ENCODE data around the gene CNTNAP4. TPM values are rescaled to one million over a fixed set of nuclear protein-coding genes. Genes with fewer than 3 reads are reported as not detected.

Gene CNTNAP4
- total and polyA plus RNA-seq, 12 donors: 0.17 to 2.6 (median 0.56) TPM; not detected in 5

GRCh38 chr16:76446251-76446650, 169.1 kb downstream of the CNTNAP4 start:
- Histone ChIP-seq H3K36me3 (replicated peaks in 1 of 2) (no peaks in the 10 kb centered on the region), H3K27me3 (no peaks in the 10 kb centered on the region), H3K4me3 (no peak overlapping the region), H3K27ac (no peak overlapping the region), H3K9me3 (replicated peaks in 1 of 3) (no peaks in the 10 kb centered on the region), H3K4me1 (replicated peaks in 1 of 2) (no peaks in the 10 kb centered on the region)
- TF ChIP-seq CTCF (IDR thresholded peaks at IDR 0.05) (no peak), POLR2A (IDR thresholded peaks at IDR 0.05) (no peak)
- 56 to 68% (median 63%) methylated on average over 3 of the region's 3 CpGs for WGBS, 4 donors
- intact Hi-C loops (cut with DNase I): no loop called here
- DNase-seq: no peak

DNA sequence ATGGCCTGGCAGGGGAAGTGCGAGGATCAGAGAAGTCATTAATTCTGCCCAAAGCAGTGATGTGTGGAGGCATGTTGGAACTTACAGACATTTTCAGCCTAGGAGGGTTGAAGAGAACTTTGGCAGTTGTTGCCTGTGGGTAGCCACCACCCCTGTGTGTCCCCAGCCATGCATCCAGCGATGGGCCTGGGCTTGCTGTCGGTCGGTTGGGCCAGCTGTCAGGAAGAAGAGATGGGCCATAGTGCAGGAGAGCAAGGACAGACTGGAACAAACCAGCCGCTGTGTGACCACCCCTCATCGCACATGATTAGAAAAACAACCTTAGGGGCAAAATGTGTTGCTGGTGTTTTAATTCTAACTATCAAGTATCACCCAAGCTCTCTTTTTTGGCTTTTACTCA, 173.7 kb downstream of the CNTNAP4 start:
- 73 to 84% (median 80%) methylated on average over 4 to 6 of the region's 6 CpGs for WGBS, 4 donors
- intact Hi-C loops (cut with DNase I): no loop called here
- no peak overlapping the region for H3K27ac ChIP-seq
- no peaks in the 10 kb centered on the region for H3K4me1 ChIP-seq (replicated peaks in 1 of 2)
- DNase-seq: no peak
- H3K4me3 ChIP-seq: no peak overlapping the region
- TF ChIP-seq CTCF (IDR thresholded peaks at IDR 0.05) (no peak), POLR2A (IDR thresholded peaks at IDR 0.05) (no peak)
- H3K9me3 ChIP-seq (replicated peaks in 1 of 3): no peaks in the 10 kb centered on the region
- H3K36me3 ChIP-seq (replicated peaks in 1 of 2): no peaks in the 10 kb centered on the region
- no peaks in the 10 kb centered on the region for H3K27me3 ChIP-seq

GRCh38 chr16:76455257-76455656, 178.1 kb downstream of the CNTNAP4 start:
- Histone ChIP-seq H3K4me1 (replicated peaks in 1 of 2) (no peaks in the 10 kb centered on the region), H3K36me3 (replicated peaks in 1 of 2) (no peaks in the 10 kb centered on the region), H3K9me3 (replicated peaks in 1 of 3) (no peaks in the 10 kb centered on the region), H3K27me3 (no peaks in the 10 kb centered on the region), H3K4me3 (no peak overlapping the region), H3K27ac (no peak overlapping the region)
- DNase-seq: no peak
- WGBS, 4 donors: 69 to 89% (median 76%) methylated on average over 3 of the region's 3 CpGs
- TF ChIP-seq CTCF (IDR thresholded peaks at IDR 0.05) (no peak), POLR2A (IDR thresholded peaks at IDR 0.05) (no peak)
- intact Hi-C loops (cut with DNase I): no loop called here

- Histone ChIP-seq H3K4me1 (replicated peaks in 1 of 2) (no peaks in the 10 kb centered on the region), H3K4me3 (no peak overlapping the region), H3K36me3 (replicated peaks in 1 of 2) (no peaks in the 10 kb centered on the region), H3K9me3 (replicated peaks in 1 of 3) (no peaks in the 10 kb centered on the region), H3K27me3 (no peaks in the 10 kb centered on the region), H3K27ac (no peak overlapping the region)
- no peak for DNase-seq
- WGBS, 4 donors: 67 to 73% (median 69%) methylated on average over 5 of the region's 5 CpGs
- intact Hi-C loops (cut with DNase I): no loop called here
- TF ChIP-seq CTCF (IDR thresholded peaks at IDR 0.05) (no peak), POLR2A (IDR thresholded peaks at IDR 0.05) (no peak)
Observed at GRCh38 chr16:76456016-76456415, 178.8 kb downstream of the CNTNAP4 start.

Measured in adrenal gland (tissue), 12 donors.